GM12873 (cell line): ENCODE measurements around the gene FRK.

ENCODE experiments used
- TF ChIP-seq, protein P1 (sequence below): IDR thresholded peaks from 2 replicates; pipeline ENCODE4 v1.5.1; 2012; ENCODE audit warnings: low read depth, mild to moderate bottlenecking, moderate library complexity, low read length, control low read depth; ENCODE audit not compliant: insufficient read depth; ENCODE audit errors: missing control alignments

Gene FRK

DNA sequence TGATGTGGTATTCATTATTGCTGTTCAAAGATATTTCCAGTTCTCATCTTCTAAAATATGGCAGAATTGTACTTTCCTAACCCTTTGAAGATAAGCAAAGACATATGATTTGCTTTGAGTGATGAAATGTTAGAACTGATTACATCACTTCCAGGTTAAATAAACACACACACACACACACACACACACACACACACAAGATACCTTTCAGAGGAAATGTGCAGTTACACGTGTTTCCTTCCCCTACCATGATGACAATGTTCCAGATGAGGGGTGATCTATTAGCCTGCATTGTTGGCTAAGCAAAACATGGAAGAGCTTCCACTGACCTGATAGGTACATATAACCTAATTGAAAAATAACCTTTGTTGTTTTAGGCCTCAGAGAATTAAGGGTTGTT, 11.7 kb upstream of the FRK start:
- TF ChIP-seq, protein P1, sequence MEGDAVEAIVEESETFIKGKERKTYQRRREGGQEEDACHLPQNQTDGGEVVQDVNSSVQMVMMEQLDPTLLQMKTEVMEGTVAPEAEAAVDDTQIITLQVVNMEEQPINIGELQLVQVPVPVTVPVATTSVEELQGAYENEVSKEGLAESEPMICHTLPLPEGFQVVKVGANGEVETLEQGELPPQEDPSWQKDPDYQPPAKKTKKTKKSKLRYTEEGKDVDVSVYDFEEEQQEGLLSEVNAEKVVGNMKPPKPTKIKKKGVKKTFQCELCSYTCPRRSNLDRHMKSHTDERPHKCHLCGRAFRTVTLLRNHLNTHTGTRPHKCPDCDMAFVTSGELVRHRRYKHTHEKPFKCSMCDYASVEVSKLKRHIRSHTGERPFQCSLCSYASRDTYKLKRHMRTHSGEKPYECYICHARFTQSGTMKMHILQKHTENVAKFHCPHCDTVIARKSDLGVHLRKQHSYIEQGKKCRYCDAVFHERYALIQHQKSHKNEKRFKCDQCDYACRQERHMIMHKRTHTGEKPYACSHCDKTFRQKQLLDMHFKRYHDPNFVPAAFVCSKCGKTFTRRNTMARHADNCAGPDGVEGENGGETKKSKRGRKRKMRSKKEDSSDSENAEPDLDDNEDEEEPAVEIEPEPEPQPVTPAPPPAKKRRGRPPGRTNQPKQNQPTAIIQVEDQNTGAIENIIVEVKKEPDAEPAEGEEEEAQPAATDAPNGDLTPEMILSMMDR, result no peak

DNA sequence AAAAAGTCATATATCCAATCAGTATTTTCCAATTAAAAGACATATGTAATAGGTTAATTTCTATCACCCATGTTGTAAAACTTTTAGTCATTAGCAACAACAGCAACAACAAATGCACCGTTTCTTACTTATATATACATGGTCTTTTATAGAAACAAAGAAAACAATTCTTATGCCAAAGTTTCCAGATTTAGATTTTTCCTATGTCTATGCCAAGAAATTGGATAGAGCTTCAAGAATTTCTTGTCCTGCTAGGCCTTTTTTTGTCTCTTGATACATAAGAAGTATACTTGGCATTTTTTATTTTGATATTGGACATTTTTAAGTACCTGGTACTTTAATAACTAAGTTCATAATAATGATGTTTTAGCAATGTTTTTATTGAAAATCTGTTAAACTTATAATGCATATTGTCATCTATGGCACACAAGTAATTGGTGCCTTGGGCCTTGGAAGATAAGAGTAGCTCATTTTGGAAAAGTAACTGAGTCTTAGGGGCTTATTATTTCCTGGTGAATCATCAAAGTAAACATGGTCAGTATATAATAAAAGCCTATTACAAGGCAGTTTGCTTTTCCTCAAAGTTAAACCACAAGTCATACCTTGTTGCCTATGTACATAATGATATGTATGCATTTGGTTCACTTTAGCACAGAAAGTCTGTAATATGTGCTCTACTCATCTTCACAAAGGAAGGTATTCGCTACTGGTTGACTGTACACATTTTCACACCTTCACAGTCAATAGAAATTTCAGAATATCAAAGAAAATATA, 10.1 kb upstream of the FRK start:
- TF ChIP-seq, protein P1, result no peak

DNA sequence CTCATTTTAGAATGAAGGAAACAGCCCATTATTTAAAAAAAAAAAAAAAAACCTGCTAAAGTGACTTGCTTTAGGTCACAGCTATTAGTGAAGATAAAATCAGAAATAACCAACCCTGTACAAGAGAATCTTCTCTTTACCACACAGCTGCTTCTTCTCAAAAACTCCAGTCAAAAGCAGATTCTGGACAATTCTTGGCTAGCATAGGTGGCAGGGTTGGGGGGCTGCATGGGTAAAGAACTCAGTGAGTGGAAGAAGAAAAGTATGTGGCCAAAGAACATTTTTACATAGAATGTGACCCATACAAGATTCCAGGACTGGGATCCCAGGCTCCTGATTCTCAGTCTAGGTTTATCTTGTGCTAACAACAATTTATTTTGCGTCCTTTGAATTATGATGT, 9.4 kb upstream of the FRK start:
- TF ChIP-seq, protein P1, result no peak

DNA sequence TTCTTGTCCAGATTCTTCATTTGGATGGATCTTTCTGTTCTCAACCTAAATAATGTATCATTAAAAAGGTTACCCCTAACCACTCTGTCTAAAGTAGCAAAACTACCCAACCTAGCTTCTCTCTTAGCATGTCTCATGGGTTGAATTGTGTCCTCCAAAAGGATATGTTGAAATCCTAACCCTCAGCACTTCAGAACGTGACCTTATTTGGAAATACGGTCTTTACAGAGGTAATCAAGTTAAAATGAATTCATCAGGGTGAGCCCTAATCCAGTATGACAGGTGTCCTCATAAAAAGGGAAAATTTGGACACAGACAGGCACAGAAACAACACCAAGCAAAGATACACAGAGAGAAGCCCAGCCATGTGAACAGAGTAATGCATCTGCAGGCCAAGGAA, 6.1 kb upstream of the FRK start:
- TF ChIP-seq, protein P1, result no peak

DNA sequence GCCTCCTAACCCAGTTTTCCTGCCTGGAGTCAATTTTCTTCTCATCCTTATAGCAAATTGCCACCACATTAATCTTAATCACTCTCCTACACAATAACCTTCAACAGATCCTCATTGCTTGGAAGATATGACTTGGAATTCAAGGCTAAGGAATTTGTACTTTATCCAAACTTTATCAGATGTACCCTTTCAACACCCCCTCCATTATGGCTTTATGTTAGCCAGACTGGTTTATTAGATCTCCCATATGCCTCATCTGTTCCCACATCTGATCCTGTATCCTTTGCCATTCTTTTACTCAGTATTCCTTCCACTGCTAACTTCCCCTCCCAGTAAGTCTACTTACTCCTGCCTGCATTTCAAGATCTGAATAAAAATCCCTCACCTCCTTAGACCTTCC, 4.0 kb upstream of the FRK start:
- TF ChIP-seq, protein P1, result no peak

DNA sequence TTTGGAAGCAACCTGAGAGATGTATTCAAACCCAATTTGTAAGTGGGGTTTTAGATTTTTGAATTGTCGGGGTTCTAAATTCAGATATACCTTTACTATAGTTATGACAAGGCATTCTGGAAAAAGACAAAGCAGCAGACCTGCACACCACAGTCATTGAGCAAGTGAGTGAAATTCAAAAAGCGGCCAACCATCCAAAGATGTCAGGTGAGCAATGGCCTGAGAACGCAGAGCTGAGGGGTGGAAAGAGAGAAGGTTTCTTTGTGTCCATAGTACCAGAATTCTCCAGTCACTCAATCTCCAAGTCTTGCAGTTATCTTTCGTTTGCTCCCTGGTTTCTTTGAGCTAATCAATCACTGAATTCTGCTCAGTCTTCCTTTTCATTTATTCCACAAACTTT, 1.8 kb upstream of the FRK start:
- TF ChIP-seq, protein P1, result no peak

DNA sequence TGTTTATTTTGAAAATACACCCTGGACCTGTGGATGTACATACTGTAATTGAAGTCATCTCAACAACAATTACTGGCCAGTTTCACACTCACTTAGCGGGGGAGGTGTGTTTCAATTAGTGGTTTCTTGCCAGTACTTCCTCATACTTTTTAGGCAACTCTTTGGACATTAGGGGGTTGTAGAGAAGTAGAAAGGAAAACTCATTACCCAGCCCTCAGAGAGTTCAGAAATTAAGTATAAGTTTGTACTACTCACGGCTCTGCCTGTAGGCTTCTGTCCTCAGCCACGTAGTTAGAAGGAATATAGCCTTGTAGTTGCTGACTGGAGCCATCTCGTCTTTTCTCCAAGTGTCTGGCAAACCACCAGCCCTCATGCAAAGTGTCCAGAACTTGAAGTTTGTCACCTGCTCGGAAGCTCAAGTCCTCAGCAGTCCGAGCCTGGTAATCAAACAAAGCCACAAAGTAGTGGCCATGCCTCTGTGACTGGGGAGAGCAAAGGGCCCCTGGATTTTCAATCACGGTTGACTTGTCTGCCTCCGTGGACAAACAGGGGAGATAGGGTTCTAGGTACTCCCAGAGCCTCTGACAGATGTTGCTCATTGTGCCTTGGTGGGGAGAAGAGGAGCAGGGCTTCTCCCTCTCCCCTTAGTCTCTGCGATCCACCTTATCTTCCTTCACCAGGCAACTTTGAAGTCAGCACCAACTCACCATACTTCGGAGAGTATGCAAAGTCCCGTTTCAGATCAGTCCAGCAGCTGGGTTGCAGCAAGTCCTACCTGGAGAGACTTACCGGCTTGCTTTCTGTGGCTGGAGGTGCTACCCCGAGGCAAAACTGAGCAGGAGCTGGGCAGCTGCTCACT, 749 bp downstream of the FRK start:
- TF ChIP-seq, protein P1, result no peak
